HAP-1 (cell line): ENCODE measurements around the gene CDKN1B.
"Not testable (repeated sequence)": the region's sequence is repeated elsewhere in the genome, so short reads cannot be mapped to it uniquely, and the experiment has no call there.

ENCODE experiments used
- DNase-seq, 2 experiments: peaks; one replicate each; pipeline ENCODE4 v3.0.0-alpha.2; 2016 to 2020; ENCODE audit warnings: low spot score in 2 of 2
- H3K27me3 ChIP-seq: fragments of 250-450 bp; sonication (Bioruptor Pico); 2 replicates; pipeline ENCODE4 v1.5.1; 2020; ENCODE audit warnings: low read depth, mild to moderate bottlenecking, moderate library complexity
- H3K36me3 ChIP-seq: fragments of 250-450 bp; sonication (Bioruptor Pico); replicated peaks from 2 replicates; pipeline ENCODE4 v1.5.1; 2020; ENCODE audit warnings: mild to moderate bottlenecking
- H3K4me1 ChIP-seq: fragments of 250-450 bp; sonication (Bioruptor Pico); 2 replicates; pipeline ENCODE4 v1.5.1; 2020; ENCODE audit warnings: mild to moderate bottlenecking
- H3K4me3 ChIP-seq: fragments of 250-450 bp; sonication (Bioruptor Pico); 2 replicates; pipeline ENCODE4 v1.5.1; 2020; ENCODE audit warnings: mild to moderate bottlenecking, moderate library complexity
- H3K9me3 ChIP-seq: fragments of 250-450 bp; sonication (Bioruptor Pico); 2 replicates; pipeline ENCODE4 v1.5.1; 2020; ENCODE audit warnings: mild to moderate bottlenecking, moderate library complexity
- in situ Hi-C: fragments of 300-500 bp; cut with MboI; formaldehyde crosslinking; loops from 3 replicates; pipeline ENCODE4 v1.14.3; 2020; ENCODE audit warnings: low sequenced_read_pairs, inconsistent platforms, mixed read lengths

CDKN1B gene

DNA sequence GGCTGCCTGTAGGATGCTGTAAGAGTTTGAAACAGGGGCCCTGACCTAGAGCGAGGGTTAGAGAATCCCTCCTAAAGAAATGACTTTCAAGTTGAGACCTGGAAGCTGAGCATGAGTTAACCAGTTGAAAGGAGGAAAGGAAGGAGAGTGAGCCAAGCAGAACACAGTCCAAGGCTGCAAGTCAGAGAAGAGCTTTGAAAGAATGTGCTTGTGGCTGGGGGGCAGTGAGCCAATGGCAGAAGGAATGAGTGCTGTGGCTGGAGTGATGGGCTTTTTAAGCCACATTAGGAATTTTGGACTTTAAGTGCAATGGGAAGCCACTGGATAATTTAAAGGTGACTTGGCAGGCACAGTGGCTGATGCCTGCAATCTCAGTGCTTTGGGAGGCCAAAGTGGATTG is 18.1 kb downstream of the CDKN1B start:
- in situ Hi-C loops = no loop called here
- no peak overlapping the region for H3K4me3 ChIP-seq

DNA sequence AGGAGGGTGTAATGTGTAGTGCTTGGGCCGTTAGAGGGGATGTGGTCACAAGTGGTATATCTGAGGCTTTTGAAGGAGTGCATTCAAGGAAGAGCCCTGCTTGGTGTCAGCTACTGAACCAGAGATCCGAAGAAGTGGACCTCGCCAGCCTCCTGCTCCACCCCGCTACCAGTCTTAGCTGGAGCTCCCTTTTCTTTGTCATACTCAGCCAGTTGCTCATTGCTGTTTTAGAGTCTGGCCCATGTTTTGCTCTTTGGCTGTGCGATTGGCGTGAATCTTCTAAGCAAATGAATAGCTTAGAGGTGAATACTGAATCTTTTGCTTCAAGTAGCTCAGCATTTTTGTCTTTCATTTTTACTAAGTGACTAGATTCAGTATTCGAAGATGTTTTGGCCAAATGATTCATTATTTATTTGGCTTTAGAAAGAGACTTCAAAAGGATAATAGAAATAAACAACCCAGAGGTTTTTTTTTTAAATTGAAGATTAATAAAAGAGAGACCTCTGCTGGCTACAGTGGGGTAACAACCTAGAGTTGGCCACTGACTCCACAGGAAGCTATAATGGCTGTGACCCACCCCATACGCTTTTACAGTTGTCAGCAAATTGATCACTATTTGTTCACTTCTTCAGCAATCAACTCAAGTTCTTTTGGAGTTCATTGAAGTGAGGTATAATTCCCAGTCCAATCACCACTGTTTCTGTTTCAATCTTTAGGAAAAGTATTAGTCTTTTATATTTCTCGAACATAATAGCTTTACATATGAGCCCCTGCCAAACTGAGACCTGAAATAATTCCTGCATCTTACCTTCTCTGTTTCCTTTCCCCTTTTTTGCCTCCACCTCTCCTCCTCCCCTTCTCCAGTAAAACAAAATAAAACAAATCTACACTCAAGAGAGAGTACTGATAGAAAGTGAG is 19.9 kb downstream of the CDKN1B start:
- H3K36me3 ChIP-seq = no peaks in the 10 kb centered on the region
- DNase-seq = peak; percentile 42 to 63
- H3K27me3 ChIP-seq = no peaks in the 10 kb centered on the region
- peaks cover 16% of the 10 kb centered on the region for H3K4me1 ChIP-seq
- H3K4me3 ChIP-seq = no peak overlapping the region
- in situ Hi-C loops = no loop called here
- no peaks in the 10 kb centered on the region for H3K9me3 ChIP-seq

More for the DNA sequence above, 18.1 kb downstream of the CDKN1B start:
- DNase-seq = no peak
- Histone ChIP-seq H3K27me3 (no peaks in the 10 kb centered on the region), H3K4me1 (peaks cover 7% of the 10 kb centered on the region), H3K36me3 (no peaks in the 10 kb centered on the region), H3K9me3 (no peaks in the 10 kb centered on the region)

DNA sequence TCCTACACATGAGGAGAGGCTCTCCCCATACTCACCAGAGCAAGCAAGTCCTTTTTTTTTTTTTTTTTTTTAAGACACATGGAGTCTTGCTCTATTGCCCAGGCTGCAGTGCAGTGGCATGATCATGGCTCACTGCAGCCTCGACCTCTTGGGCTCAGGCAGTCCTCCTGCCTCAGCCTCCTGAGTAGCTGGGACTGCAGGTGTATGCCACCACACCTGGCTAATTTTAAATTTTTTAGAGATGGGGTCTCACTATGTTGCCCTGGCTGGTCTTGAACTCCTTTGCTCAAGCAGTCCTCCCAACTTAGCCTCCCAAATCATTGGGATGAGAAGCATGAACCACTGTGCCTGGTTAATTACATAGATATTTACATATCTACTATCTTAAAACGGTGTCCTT is 21.0 kb downstream of the CDKN1B start:
- in situ Hi-C loops, H3K9me3 ChIP-seq, H3K36me3 ChIP-seq, DNase-seq, H3K4me3 ChIP-seq, H3K27me3 ChIP-seq: not testable (repeated sequence)
- H3K4me1 ChIP-seq = peaks cover 17% of the 10 kb centered on the region

DNA sequence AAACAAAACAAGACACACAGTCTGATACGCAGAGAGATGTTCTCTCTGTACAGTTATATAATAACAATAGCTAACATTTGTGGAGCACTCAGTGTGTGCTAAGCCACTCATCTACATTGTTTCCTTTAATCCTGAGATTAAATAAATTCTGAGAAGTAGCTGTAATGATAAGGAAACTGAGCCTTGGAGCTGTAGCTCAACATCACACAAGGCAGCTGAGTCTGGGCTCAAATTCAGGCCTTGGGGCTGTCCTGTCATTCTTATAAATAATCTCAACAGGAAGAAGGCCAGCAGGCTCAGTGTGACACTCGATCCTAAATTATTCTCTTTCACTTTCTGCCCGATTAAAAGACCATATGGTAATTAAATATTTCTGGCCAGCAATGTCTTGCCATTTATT is 24.5 kb downstream of the CDKN1B start:
- no peaks in the 10 kb centered on the region for H3K27me3 ChIP-seq
- peaks cover 13% of the 10 kb centered on the region for H3K4me1 ChIP-seq
- H3K4me3 ChIP-seq = no peak overlapping the region
- no peaks in the 10 kb centered on the region for H3K9me3 ChIP-seq
- no peaks in the 10 kb centered on the region for H3K36me3 ChIP-seq
- in situ Hi-C loops = no loop called here
- peak in 1 of 2 experiments; percentile 55 for DNase-seq

DNA sequence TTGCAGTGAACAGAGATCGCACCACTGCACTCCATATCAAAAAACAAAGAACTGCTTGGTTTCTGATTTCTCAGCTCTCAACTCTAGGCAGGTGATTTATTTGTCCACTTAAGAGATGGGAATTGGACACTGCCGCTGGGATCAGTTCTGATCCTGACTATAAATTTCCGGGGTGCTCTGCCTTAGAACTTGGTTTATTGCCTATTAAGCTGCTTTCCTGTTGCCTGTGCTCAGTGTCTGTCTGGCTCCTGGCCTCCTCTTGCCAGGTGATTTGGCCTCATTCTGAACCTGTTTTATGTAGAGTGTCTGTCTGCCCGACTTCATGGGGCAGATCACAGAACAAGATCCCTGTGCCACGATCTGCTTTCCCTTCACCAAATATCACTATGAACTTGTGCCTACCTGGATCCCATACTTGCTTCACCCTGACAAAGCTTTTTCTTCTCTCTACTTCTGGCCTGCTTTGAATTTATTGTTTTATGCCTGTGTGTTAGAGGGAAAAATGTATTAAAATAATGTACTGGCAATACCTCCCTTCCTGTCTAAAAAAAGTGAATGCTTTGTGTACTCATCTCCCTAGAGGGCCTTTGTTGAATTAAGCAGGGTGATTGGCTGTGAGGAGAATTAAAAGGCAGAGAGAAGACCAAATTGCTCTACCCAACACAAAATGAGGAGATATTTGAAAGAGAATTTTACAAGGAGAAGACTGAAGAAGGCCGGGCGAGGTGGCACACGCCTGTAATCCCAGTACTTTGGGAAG is 27.6 kb downstream of the CDKN1B start:
- no peak for DNase-seq
- Histone ChIP-seq H3K36me3 (no peaks in the 10 kb centered on the region), H3K27me3 (no peaks in the 10 kb centered on the region), H3K4me1 (peaks cover 17% of the 10 kb centered on the region), H3K4me3 (no peak overlapping the region), H3K9me3 (no peaks in the 10 kb centered on the region)
- in situ Hi-C loops = no loop called here

DNA sequence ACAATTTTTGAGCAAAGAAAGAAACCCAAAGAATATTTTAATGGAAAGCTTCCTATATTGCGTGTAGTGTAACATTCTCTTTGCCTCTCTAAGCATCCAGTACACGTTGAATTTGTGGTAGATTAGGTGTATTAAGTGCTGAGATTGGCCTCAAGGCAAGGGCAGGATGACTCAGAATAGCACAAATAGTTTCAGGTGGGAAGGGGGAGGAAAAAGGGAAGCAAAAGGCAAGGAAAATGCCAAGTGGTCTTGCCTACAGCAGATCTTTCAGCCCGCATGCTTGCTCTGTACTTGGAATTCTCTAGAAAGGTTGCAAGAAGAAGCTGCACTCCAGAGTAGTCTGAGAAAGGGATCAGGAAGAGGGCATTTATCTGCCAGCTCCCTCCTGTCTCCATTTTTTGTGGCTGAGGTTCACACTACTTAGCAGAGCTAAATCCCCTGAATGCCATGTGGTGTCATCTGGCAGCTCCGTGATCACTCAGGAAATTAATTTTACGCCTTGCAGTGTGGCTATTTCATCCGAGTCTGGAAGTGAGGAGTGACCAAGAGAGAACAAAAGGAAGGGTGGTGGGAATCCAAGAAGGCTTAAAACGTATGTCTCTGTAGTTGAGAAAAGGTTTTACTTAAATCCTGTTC is 28.5 kb downstream of the CDKN1B start:
- no peaks in the 10 kb centered on the region for H3K27me3 ChIP-seq
- no peaks in the 10 kb centered on the region for H3K36me3 ChIP-seq
- peaks cover 17% of the 10 kb centered on the region for H3K4me1 ChIP-seq
- H3K4me3 ChIP-seq = no peak overlapping the region
- DNase-seq = no peak
- in situ Hi-C loops = no loop called here
- no peaks in the 10 kb centered on the region for H3K9me3 ChIP-seq

DNA sequence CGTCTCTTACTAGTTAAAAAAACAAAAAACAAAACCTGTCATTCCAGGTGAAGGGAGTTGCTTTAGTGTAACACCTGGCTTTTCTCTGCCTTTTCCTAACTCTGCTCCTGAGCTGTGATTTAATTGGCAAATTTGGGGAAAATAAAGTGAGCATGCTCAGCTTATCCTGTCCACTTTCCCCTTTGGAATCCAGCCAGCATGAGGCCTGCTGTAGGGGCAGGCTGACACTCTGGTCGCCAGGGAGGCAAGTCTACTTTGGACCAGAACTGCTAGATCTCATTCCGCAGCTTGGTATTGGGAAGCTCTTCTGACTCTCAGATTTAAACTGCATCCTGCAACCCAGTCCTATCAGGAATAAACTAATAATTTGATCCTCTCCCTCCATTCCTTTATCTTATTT is 30.1 kb downstream of the CDKN1B start:
- Histone ChIP-seq H3K9me3 (no peaks in the 10 kb centered on the region), H3K36me3 (no peaks in the 10 kb centered on the region), H3K4me1 (peaks cover 6% of the 10 kb centered on the region), H3K27me3 (no peaks in the 10 kb centered on the region), H3K4me3 (no peak overlapping the region)
- in situ Hi-C loops = no loop called here
- DNase-seq = no peak

DNA sequence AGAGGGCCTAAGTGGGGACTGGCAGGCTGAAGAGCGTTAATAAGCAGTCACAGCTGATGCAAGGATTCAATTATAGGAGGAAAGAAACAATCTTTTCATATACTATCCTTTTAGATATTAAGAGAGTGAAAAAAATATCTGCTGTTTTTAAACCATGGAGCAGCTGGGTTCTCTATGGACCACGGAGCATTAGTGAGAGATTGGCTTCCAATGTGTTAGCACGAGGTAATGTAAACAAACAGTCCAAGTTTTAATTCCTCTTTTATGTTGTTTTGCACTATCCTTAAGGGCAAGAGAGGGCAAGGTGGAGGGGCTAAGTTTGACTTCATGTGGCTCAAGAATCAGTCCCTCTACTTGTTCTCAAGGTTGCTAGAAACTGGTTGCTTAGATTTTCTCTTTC is 30.9 kb downstream of the CDKN1B start:
- H3K4me3 ChIP-seq = no peak overlapping the region
- H3K4me1 ChIP-seq = peaks cover 6% of the 10 kb centered on the region
- H3K9me3 ChIP-seq = no peaks in the 10 kb centered on the region
- in situ Hi-C loops = no loop called here
- H3K27me3 ChIP-seq = no peaks in the 10 kb centered on the region
- no peak for DNase-seq
- H3K36me3 ChIP-seq = no peaks in the 10 kb centered on the region

DNA sequence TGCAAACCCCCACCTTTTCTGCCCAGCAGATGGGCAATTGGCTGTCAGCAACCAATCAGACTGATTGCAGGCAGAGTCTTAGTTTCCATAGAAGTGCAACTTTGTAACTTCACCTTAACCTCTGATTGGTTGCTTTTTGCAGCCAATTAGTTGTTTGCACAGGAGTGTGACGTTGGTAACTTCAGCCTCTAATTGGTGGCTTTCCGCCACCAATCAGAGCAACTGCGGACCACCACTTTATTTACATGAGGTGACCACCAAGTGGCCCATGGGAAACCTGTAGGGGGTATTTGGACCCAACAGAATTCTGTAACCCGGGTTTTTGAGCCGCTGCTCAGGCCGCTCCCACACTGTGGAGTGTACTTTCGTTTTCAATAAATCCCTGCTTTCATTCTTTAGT is 32.3 kb downstream of the CDKN1B start:
- no peaks in the 10 kb centered on the region for H3K36me3 ChIP-seq
- no peaks in the 10 kb centered on the region for H3K9me3 ChIP-seq
- in situ Hi-C loops = no loop called here
- peaks cover 6% of the 10 kb centered on the region for H3K4me1 ChIP-seq
- DNase-seq = no peak
- no peaks in the 10 kb centered on the region for H3K27me3 ChIP-seq
- no peak overlapping the region for H3K4me3 ChIP-seq

DNA sequence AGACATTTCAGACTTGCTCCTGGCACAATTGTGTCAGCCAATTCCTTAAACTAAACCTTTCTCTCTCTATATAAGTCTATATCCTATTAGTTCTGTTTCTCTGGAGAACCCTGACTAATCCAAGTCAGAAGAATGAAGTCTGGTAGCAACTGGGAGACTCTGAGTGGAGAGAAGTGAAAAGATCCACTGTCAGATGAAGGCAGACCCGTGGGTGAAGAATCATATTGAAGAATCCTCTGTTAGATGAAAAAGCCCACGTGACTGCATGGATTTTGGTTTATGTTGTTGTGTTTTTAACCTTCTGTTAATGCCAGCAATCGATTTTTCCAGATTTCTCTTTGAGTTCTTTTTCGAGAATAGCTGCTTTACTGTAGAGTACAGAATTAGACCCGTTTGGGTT is 38.8 kb downstream of the CDKN1B start:
- Histone ChIP-seq H3K4me1 (no peaks in the 10 kb centered on the region), H3K4me3 (no peak overlapping the region), H3K9me3 (no peaks in the 10 kb centered on the region), H3K36me3 (no peaks in the 10 kb centered on the region), H3K27me3 (no peaks in the 10 kb centered on the region)
- no peak for DNase-seq
- in situ Hi-C loops = no loop called here

DNA sequence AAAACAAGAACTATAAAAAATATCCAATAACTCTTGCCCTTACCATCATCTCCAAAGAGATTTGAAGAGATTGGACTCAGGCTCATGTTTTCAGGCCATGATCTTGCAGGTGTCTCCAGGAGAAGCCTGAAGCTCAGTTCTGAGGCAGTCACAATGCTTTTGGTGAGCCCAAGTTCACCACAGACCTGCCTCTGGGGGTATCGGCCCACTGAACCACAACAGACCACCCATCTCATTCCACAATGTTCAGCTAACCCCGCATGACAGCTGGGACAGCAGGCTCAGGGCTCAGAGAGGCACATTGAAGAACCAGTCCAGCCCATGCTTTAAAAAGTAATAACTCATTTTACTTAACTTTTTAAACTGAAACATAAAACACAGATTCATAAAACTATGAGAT is 40.0 kb downstream of the CDKN1B start:
- Histone ChIP-seq H3K27me3 (no peaks in the 10 kb centered on the region), H3K36me3 (no peaks in the 10 kb centered on the region), H3K9me3 (no peaks in the 10 kb centered on the region), H3K4me3 (no peak overlapping the region), H3K4me1 (no peaks in the 10 kb centered on the region)
- in situ Hi-C loops = no loop called here
- no peak for DNase-seq

DNA sequence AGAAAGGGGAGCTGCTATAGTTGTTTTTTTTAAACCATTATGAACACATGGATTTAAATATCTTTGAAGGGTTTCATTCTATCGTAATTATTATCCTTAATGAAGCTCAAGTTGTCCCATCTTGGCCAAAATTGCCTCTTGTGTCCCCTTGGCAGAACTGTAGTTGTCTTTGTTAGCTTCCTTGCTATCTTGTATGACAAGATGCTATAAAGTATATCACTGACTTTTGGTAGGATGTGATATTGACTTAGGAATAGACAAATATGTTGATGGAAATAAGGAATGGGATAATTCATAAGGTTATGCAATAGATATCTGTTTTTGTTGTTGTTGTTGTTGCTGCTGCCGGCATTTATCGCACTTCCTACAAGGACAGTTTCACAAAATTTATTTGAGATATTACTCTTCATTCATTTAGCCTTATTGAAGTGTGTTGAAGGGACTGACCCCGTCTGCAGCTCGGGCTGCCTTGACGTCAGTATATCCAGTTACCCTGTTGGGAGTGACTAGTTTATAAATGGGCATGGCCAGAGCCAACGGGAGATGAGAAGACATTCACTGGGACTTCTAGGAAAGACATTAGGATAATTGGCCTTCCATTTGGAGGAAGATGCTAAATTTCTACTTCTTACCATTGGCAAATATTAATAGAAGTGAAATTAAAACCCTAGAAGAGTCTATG is 42.2 kb downstream of the CDKN1B start:
- Histone ChIP-seq H3K4me3 (no peak overlapping the region), H3K9me3 (no peaks in the 10 kb centered on the region; the same call in 1 of the 2 replicates), H3K4me1 (no peaks in the 10 kb centered on the region), H3K27me3 (no peaks in the 10 kb centered on the region), H3K36me3 (no peaks in the 10 kb centered on the region)
- in situ Hi-C loops = no loop called here
- DNase-seq = no peak

DNA sequence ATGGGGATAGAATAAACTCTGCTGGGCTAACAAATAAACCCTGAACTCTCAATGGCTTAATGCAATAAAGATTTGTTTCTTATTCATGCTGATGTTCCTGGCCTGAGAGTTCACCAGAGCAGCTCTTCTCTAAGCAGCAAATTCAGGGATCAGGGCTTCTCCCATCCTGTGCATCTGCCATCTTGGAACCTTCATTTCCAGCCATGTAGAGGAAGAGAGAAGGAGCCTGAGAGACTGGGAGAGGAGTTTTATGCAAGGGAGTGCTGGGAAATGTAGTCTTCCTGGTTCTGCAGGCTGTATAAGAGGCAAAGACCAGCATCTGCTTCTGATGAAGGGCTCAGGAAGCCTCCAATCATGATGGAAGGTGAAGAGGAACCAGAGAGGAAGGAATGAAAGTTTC is 47.7 kb downstream of the CDKN1B start:
- no peaks in the 10 kb centered on the region; the same call in 1 of the 2 replicates for H3K9me3 ChIP-seq
- no peak for DNase-seq
- H3K4me1 ChIP-seq = no peaks in the 10 kb centered on the region
- H3K36me3 ChIP-seq = no peaks in the 10 kb centered on the region
- in situ Hi-C loops = no loop called here
- no peaks in the 10 kb centered on the region for H3K27me3 ChIP-seq
- H3K4me3 ChIP-seq = no peak overlapping the region
